Anterior cingulate cortex (tissue), 58 donors: Measurements from ENCODE around the gene GALNT18.

Experiments used
- DNase-seq, 58 donors: peaks; one replicate each; lab custom pipeline; 2025; lab: John Stamatoyannopoulos, UW

GALNT18 gene

DNA sequence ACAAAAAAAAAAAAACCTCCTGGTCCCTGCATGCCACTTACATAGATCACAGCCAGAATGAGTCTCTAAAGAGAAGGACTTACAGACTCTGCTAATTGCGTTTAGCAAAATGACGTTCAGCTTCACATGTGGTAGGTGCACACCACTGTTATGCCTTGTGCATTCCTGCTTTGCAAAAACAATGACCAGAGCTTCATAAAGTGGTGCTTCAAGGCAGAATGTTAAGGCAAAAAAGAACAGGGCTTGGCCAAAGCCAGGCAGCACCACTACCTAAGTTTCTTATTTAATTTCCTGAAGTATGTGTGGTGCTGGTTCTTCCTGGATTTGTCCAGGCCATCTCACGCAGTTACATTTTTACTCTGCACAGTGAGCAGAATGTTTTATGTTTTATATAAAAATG lies 85.2 kb downstream of the GALNT18 start:
- DNase-seq: no peak

DNA sequence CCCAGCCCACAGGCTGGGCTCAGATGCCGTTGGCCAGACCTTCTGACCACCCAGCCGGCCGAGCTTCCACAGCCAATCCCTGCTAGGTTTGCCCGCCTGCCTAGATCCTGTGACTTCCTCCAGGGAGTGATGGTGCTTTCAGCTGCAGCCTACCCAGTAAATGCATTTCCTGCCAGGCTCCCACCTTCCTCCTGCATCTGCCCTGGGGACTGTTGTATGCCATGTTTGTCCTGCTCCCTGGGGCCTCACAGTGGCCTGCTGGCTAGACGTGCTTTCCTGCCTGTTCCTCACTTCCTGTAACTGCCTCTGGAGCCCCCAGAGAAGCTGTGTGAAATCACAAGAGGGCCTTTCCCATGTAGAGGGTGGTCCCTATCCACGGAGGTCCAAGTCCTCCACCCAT lies 86.2 kb downstream of the GALNT18 start:
- DNase-seq: peak in 1 of 58 donors; percentile 4

GRCh38 chr11:11534981-11535380 lies 86.8 kb downstream of the GALNT18 start:
- peak in 6 of 58 donors; percentile 7 to 56 (median 17) for DNase-seq

DNA sequence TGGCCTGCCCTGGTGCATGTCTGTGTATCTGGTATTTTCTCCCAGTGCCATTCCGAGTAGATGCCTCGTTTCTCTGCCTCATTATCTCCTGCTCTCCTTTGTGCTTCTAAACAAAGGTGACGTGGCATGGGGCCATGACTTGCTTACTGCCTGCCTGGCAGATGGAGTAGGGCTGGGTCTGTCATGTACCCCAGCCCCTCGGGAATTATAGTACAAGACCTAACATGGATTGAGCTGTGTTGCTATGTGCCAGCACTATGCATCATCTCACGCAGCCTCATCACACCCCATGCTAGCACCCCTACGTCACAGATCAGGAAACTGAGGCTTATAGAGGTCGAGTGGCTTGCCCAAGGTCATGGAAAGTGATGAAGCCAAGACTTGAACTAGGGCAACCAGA lies 88.1 kb downstream of the GALNT18 start:
- peak in 1 of 58 donors; percentile 8 for DNase-seq

GRCh38 chr11:11533057-11533456 lies 88.7 kb downstream of the GALNT18 start:
- no peak for DNase-seq

- no peak for DNase-seq
Observed at GRCh38 chr11:11532574-11532973, 89.2 kb downstream of the GALNT18 start.

GRCh38 chr11:11531131-11531908 lies 90.5 kb downstream of the GALNT18 start:
- DNase-seq: peak in 13 of 58 donors; percentile 6 to 44 (median 22)

- DNase-seq: no peak
Observed at GRCh38 chr11:11528986-11529385, 92.8 kb downstream of the GALNT18 start.

DNA sequence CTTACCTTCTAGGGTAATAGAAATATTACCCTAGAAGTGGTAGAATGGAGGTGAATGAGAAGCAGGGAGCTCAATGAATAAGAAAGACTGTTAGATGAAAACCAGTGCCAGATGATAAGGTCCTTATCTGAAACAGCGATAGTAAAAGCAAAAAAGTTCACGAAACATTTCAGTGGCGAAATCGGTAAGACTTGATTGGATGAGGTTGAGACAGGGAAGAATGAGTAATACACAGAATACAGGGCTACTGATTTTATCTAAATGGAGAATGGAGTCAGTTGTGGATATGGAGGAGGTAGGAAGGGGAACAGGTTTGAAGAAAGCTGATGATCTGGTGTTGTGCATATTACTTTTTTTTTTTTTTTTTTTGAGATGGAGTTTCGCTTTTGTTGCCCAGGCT lies 96.5 kb downstream of the GALNT18 start:
- no peak for DNase-seq

- DNase-seq: peak in 2 of 58 donors; percentile 8 to 31
Observed at GRCh38 chr11:11524436-11525061, 97.3 kb downstream of the GALNT18 start.

GRCh38 chr11:11522591-11522990 lies 99.2 kb downstream of the GALNT18 start:
- no peak for DNase-seq

- peak in 1 of 58 donors; percentile 26 for DNase-seq
Observed at GRCh38 chr11:11521306-11522002, 100.4 kb downstream of the GALNT18 start.

- DNase-seq: no peak
Observed at GRCh38 chr11:11520231-11521015, 101.4 kb downstream of the GALNT18 start.

DNA sequence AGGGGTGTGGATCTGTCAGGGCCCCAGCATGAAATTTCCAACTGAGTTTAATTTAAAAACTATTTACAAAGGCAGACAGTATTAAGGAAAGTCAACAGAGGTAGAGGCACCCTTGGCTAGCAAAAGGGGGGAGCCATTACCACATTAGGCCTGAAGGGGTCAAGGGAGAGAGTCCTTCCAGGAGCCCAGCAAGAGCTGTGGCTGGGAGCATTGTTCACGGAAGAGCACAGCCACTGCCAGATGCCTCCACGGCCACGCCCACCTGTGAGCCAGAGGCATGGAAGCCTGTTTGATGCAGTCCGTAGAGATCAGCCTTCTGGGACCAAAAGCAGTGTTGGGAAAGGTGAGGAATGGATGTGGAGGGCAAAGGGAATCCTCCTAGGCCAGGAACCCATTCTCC lies 102.6 kb downstream of the GALNT18 start:
- peak in 2 of 58 donors; percentile 3 to 10 for DNase-seq

DNA sequence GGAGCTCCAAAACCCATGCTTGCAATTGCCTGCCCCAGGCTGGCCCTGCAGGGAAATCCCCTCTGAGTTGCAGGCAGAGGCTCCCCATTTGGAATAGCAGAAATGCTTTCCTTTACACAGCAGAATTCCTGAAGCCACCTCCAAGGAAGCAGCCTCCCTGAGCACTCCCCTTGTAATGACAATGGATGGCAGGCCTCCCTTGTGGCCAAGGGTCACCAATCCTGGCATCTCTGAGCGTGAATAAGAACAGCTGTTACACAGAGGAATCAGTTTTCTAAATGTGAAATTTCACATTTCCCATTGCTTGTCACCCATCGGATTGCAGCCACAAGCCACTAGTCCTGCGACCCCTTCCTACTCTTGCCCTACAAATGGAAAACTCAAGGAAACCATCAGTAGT lies 107.6 kb downstream of the GALNT18 start:
- DNase-seq: no peak

DNA sequence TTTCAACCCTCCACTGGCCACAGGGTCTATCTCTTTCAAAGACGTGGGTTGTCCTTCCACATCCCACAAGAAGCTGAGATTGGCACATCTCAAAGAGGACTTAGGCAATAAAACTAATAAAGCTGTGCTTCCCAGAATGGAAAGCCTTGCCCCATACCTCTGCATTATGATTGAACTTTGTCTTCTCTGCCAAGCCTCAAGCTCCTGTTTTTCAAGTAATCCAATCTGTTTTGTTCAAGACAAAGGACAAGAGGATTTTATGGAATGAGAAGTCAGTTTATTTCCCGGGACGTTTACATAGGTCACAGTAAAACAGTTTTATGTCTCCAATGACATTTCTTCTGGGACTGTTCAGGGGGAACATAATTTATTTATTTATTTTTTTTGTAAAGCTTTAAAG lies 108.4 kb downstream of the GALNT18 start:
- DNase-seq: no peak

- no peak for DNase-seq
Observed at GRCh38 chr11:11512929-11513328, 108.9 kb downstream of the GALNT18 start.

DNA sequence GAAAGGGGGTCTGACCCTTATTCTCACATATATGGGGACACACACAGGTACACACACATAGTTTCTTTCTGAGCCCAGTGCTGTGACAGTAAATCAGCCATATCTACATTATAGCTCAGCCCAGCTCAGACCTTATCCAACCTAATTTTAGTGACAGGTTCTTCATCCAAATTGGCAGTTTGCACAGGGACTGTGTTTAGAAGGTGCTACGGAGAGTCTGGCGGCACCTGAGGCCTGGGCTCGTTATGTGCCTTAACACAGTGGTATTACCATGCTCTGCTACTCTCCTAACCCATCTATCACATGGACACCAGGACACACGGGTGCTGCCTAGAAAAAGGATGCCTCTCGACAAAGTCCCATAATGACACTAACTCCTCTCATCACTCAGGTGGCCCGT lies 109.3 kb downstream of the GALNT18 start:
- DNase-seq: no peak

GRCh38 chr11:11512090-11512489 lies 109.7 kb downstream of the GALNT18 start:
- no peak for DNase-seq

- peak in 40 of 58 donors; percentile 15 to 82 (median 52) for DNase-seq
Observed at GRCh38 chr11:11510939-11511338, 110.9 kb downstream of the GALNT18 start.

- no peak for DNase-seq
Observed at GRCh38 chr11:11505692-11506091, 116.1 kb downstream of the GALNT18 start.
